RWPE2 (cell line): ENCODE data around the gene UBR1.

ENCODE experiments used
- ATAC-seq: fragments of 200-7000 bp; cut with Tn5 transposase; 3 replicates; pipeline ENCODE4 v1.9.1; 2021; ENCODE audit warnings: low read depth
- DNase-seq: peaks from one replicate; pipeline ENCODE4 v3.0.0-alpha.2; 2020; ENCODE audit warnings: low spot score
- H3K27ac ChIP-seq: fragments of 450-650 bp; 2 replicates; pipeline ENCODE4 v1.5.1; 2017; ENCODE audit warnings: mild to moderate bottlenecking; ENCODE audit not compliant: poor library complexity, severe bottlenecking
- H3K27me3 ChIP-seq: fragments of 250-450 bp; sonication (Bioruptor Pico); 2 replicates; pipeline ENCODE4 v1.5.1; 2021; ENCODE audit warnings: mild to moderate bottlenecking, moderate library complexity; ENCODE audit not compliant: insufficient read depth, poor library complexity, severe bottlenecking
- H3K36me3 ChIP-seq: fragments of 250-450 bp; sonication (Bioruptor Pico); 2 replicates; pipeline ENCODE4 v1.5.1; 2020; ENCODE audit warnings: low read depth, mild to moderate bottlenecking, moderate library complexity
- H3K4me1 ChIP-seq: fragments of 250-450 bp; sonication (Bioruptor Pico); 2 replicates; pipeline ENCODE4 v1.5.1; 2021; ENCODE audit warnings: mild to moderate bottlenecking, moderate library complexity; ENCODE audit not compliant: insufficient read depth, poor library complexity, severe bottlenecking
- H3K4me3 ChIP-seq: fragments of 250-450 bp; sonication (Bioruptor Pico); 2 replicates; pipeline ENCODE4 v1.5.1; 2021; ENCODE audit warnings: mild to moderate bottlenecking, moderate library complexity; ENCODE audit not compliant: severe bottlenecking
- H3K9me3 ChIP-seq: fragments of 250-450 bp; sonication (Bioruptor Pico); 2 replicates; pipeline ENCODE4 v1.5.1; 2021; ENCODE audit warnings: mild to moderate bottlenecking, moderate library complexity; ENCODE audit not compliant: severe bottlenecking
- TF ChIP-seq, protein P1 (sequence below): fragments of 450-650 bp; IDR thresholded peaks from one replicate; pipeline ENCODE4 v1.5.1; 2017; ENCODE audit warnings: mild to moderate bottlenecking, moderate library complexity; ENCODE audit not compliant: poor library complexity, severe bottlenecking

UBR1 gene

GRCh38 chr15:43070893-43071292 lies 34.9 kb downstream of the UBR1 start:
- ATAC-seq (no peak), DNase-seq (no peak)
- TF ChIP-seq, protein P1, sequence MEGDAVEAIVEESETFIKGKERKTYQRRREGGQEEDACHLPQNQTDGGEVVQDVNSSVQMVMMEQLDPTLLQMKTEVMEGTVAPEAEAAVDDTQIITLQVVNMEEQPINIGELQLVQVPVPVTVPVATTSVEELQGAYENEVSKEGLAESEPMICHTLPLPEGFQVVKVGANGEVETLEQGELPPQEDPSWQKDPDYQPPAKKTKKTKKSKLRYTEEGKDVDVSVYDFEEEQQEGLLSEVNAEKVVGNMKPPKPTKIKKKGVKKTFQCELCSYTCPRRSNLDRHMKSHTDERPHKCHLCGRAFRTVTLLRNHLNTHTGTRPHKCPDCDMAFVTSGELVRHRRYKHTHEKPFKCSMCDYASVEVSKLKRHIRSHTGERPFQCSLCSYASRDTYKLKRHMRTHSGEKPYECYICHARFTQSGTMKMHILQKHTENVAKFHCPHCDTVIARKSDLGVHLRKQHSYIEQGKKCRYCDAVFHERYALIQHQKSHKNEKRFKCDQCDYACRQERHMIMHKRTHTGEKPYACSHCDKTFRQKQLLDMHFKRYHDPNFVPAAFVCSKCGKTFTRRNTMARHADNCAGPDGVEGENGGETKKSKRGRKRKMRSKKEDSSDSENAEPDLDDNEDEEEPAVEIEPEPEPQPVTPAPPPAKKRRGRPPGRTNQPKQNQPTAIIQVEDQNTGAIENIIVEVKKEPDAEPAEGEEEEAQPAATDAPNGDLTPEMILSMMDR = no peak
- H3K4me1 ChIP-seq = no peaks in the 10 kb centered on the region
- no peaks in the 10 kb centered on the region for H3K27me3 ChIP-seq
- no peaks in the 10 kb centered on the region for H3K9me3 ChIP-seq
- H3K4me3 ChIP-seq = no peak overlapping the region
- H3K27ac ChIP-seq = no peak overlapping the region
- peaks cover 91% of the 10 kb centered on the region for H3K36me3 ChIP-seq

DNA sequence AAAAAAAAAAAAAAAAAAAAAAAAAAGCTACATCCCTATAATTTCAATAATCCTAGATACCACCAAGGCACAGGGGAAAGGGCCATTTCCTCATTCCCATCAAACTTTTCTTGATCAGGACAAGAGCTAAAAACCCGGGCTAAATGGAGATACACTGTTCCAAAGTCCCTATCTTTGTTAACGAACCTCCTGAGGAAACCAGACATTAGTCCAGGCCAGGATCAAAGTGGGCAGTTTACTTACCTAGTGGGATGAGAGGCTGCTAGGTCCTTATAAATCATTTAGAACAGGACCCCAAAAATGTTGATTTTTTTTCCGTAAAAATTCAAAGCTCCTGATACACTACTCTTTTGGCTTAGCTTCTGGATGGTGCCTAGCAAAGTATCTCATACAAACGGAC lies 35.6 kb downstream of the UBR1 start:
- DNase-seq (no peak), ATAC-seq (no peak)
- no peaks in the 10 kb centered on the region for H3K4me1 ChIP-seq
- no peaks in the 10 kb centered on the region for H3K9me3 ChIP-seq
- H3K4me3 ChIP-seq = no peak overlapping the region
- TF ChIP-seq, protein P1 = no peak
- H3K27ac ChIP-seq = no peak overlapping the region
- H3K27me3 ChIP-seq = no peaks in the 10 kb centered on the region
- H3K36me3 ChIP-seq = peaks cover 96% of the 10 kb centered on the region

DNA sequence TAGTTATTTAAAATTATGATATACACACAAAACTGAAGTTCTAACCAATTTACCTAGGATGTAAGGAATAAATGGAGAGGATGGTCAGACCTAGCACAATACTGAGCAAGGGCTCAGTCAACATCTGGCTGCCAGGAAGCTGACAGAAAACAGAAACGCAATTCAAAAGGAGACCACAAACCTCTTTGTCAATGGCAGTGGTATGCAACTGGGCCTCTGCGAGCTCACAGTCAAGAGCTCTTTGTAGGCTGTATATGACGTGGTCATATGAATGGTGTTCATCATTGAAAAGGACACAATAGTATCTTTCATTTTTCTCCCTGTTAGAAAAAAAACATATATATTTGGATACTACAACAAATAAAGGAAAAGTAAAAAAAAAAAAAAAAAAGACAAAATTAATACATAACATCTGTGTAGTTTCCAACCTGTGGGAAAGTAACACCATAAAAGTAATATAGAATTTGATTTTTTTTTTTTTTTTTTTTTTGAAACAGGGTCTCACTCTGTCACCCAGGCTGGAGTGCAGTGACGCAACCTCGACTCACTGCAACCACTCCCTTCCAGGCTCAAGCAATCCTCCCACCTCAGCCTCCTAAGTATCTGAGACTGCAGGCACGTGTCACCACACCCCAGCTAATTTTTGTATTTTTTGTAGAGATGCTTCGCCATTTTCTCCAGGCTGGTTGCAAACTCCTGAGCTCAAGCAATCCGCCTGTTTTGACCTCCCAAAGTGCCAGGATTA lies 37.9 kb downstream of the UBR1 start:
- TF ChIP-seq, protein P1 = no peak
- no peak for DNase-seq
- no peaks in the 10 kb centered on the region for H3K4me1 ChIP-seq
- H3K4me3 ChIP-seq = no peak overlapping the region
- H3K9me3 ChIP-seq = no peaks in the 10 kb centered on the region
- H3K27me3 ChIP-seq = no peaks in the 10 kb centered on the region
- peaks cover 85% of the 10 kb centered on the region for H3K36me3 ChIP-seq
- ATAC-seq = no peak
- no peak overlapping the region for H3K27ac ChIP-seq

GRCh38 chr15:43056696-43057095 lies 49.1 kb downstream of the UBR1 start:
- no peak for ATAC-seq
- H3K27ac ChIP-seq = no peak overlapping the region
- no peak for DNase-seq
- H3K4me3 ChIP-seq = no peak overlapping the region
- no peaks in the 10 kb centered on the region for H3K9me3 ChIP-seq
- TF ChIP-seq, protein P1 = no peak
- no peaks in the 10 kb centered on the region for H3K27me3 ChIP-seq
- H3K4me1 ChIP-seq = no peaks in the 10 kb centered on the region
- H3K36me3 ChIP-seq = peaks cover 95% of the 10 kb centered on the region

DNA sequence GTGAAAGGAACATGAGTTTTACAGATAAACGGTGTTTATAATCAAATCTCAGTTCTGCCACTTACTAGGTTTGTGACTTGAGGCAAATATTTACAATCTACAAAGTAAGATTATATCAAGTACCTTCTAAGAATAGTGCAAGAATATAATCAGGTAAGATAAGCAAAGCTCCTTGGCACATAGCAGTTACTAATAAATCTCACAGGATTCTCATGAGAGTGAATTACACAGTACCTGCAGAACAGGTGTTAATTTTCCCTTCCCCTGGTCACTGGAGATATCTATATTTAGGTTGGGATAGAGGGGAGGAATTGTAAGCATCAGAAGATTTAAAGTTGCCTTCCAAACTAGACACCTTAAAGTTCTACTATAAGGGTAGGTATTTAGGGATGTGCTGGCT lies 53.0 kb downstream of the UBR1 start:
- H3K36me3 ChIP-seq = peaks cover 92% of the 10 kb centered on the region
- ATAC-seq = no peak
- no peak overlapping the region for H3K4me3 ChIP-seq
- H3K27ac ChIP-seq = no peak overlapping the region
- no peaks in the 10 kb centered on the region for H3K9me3 ChIP-seq
- no peak for DNase-seq
- no peaks in the 10 kb centered on the region for H3K27me3 ChIP-seq
- H3K4me1 ChIP-seq = no peaks in the 10 kb centered on the region
- TF ChIP-seq, protein P1 = no peak
